ENCODE data around the gene TBC1D22A.

The TBC1D22A gene

DNA sequence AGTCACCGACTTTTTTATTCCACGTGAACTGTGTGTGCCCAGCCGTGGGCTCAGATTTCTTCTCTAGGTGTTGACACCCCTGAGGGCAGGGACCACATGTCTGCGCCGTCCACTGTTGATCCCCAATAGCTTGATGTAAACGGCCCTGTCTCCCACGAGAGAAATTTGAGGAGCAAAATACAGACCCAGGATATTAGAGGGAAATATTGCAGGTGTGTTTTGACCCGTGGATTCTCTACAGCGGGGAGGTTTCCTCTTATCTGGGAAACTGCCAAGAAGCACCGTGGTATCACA, 437.5 kb downstream of the TBC1D22A start:
- no peak for DNase-seq (ENCODE audit: low read depth in 1 of 2, low spot score in 1 of 2)
- TF ChIP-seq JUND (IDR thresholded peaks at IDR 0.05; ENCODE audit: low read depth) = no peak
- in situ Hi-C loops (cut with HindIII; ENCODE audit: low pct_unique_long_range_greater_than_20kb, low sequenced_read_pairs) = no loop called here

DNA sequence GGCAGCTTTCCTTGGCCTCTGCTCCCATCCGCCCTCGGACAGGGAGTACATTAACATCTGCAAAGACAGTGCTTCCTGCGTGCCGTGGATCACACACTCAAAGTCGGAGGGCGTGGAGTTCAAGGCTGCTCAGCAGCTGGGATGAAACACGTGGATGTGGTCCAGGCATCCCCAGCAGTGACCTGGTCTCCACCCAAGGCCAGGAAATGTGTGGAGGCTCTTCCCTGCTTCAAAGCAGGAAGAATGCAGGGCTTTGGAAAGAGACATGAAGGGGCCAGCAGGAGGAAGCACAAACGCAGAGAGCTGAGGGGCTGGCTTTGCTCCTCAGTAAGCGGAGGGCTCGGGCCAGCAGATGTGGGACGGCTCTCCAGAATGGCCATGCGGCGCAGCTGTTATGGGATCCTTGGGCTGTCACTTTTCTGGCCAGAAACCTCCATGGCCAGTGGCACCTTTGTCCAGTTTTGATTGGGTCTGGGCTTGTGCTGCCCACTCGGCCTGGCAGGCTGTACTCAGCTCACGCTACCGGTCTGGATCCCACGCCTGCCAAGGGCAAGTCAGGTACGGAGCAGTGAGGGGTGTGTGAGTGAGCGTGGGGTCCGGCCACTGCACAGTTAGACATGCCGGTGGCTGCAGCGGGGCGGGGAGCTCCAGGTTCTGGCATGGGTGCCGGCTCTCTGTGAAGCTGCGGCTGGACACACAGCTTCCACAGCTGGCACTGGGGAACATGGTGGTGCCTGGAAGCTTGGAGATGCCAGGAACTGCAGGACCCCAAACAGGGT, 438.0 kb downstream of the TBC1D22A start:
- in situ Hi-C loops (cut with HindIII; ENCODE audit: low pct_unique_long_range_greater_than_20kb, low sequenced_read_pairs) = no loop called here
- DNase-seq (ENCODE audit: low read depth in 1 of 2, low spot score in 1 of 2) = no peak
- TF ChIP-seq JUND (IDR thresholded peaks at IDR 0.05; ENCODE audit: low read depth) = no peak

DNA sequence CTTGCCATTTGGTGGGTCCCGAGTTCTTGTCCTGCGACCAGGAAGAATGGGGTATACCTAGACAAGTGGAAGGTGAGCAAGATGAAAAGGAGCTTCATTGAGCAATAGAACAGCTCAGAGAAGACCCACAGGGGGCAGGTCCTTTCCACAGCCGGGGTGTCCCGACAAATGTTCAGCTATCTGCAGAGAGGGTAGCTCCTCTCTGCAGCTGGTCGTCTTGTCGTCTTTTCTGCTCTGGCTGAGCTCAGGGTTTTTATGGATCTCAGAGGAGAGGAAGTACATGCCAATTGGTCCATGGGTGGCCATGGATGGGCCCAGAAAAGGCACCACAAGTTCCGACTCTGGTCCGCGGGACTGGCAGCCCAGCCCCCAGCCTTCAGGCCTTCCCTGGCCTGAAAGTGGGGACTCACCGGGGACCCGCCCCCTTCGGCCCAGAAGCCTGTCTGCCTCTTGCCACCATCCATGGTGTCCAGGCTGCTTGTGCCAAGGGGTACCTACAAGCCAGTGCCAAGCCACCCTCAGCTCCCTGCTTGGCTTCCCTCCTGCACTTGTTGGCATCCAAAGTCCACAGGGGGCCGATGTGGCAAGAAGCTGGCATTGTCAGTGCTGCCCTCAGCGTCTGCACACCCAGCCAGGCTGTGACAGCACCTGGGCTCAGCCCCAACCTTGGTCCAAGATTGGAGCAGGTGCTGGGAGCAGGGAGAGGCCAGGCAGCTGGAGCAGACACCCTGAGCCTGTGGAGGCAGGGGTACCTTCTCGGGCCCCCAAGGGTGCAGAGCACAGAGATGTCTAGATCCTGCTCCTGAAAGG, 438.9 kb downstream of the TBC1D22A start:
- in situ Hi-C loops (cut with HindIII; ENCODE audit: low pct_unique_long_range_greater_than_20kb, low sequenced_read_pairs) = no loop called here
- no peak for DNase-seq (ENCODE audit: low read depth in 1 of 2, low spot score in 1 of 2)
- TF ChIP-seq JUND (IDR thresholded peaks at IDR 0.05; ENCODE audit: low read depth) = no peak

DNA sequence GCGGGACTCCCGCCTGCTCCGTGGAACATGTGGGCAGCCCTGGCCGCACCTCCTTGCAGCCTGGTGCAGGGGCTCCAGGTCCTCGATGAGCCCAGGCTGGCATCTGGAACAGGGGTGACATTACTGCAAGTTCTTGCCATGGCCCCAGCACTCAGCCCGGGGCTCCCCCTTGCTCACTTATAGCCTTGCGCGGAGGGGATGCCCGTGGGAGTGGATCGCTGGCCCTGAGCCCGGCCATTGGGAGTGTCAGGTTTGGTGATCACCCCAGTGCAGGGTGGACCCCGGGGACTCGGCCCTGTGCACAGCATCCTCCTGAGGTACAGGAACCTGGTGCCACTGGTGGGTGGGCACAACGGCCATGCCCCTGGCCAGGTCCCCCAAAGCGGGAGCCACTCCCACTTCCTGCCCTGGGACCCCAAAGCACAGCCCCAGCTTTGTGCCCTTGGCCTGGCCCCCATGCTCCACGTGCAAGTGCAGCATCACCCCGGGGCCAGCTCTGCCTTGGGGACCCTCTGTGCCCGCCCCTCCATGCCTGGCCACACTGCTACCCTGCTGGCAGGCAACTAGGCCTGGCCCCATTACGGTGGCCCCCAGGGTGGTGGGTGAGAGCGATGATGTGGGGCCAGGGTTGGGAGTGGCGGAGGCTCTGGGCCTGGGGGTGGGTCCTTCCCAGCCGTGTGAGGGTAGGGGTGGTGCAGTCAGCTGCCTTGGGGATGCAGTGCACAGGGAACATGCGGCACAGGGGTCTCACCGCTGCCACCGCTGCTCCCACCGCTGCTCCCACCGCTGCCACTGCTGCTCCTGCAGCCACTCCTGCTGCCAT, 439.8 kb downstream of the TBC1D22A start:
- no peak for DNase-seq (ENCODE audit: low read depth in 1 of 2, low spot score in 1 of 2)
- no peak for TF ChIP-seq JUND (IDR thresholded peaks at IDR 0.05; ENCODE audit: low read depth)
- in situ Hi-C loops (cut with HindIII; ENCODE audit: low pct_unique_long_range_greater_than_20kb, low sequenced_read_pairs) = no loop called here

DNA sequence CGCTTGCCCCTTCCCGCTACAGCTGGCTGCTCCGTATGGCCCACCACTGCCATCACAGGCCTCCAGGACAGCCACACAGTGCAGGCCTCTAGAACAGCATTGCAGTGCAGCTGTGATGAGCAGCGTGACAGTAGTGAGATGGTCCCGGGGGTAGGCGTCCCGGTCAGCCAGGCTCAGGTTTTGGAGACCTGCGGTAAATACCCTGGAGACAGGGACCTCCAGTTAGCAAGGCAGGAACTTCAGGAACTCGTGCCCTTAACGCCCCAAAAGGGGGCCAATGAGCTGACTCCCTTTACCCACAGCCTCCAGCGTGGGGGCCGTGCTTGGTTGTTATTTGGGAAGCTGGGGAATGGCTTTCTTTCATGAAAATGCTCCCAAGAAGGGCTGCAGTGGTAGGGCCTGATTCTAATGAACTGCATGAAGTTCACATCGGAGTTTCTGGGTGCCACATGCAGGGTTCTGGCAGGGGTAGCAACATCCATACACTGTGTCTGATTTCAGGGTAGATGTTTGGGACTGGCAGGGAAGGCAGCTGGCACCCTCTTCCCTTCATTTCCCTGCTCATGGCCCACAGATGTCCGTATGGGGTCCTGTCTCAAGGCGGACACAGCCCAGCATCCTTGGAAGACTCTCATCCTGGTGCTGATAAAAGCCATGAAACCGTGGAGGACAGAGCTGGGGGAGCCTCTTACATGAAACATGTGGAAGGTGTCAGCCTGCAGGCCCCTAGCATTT, 440.5 kb downstream of the TBC1D22A start:
- no peak for DNase-seq (ENCODE audit: low read depth in 1 of 2, low spot score in 1 of 2)
- in situ Hi-C loops (cut with HindIII; ENCODE audit: low pct_unique_long_range_greater_than_20kb, low sequenced_read_pairs) = no loop called here
- TF ChIP-seq JUND (IDR thresholded peaks at IDR 0.05; ENCODE audit: low read depth) = no peak

DNA sequence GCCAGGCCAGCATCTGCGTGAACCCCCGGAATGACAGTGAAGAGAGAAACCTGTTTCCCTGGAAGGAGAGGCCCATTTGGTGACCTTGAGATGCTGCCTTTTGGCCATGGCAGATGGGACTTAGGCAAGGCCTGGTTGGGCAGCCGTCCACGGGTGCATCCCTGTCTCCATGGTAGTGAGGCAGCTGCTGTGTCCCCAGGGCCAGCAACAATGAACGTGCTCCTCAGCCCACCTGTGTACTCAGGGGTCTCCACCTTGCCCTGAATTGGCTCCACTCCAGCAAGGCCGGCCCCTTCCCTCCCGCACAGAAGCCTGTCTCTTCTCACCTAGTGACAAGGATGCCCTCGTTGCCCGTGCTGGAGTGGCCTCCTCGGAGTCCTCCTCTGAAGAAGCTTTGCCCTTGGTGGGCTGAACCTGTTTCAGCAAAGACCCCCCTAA, 441.1 kb downstream of the TBC1D22A start:
- DNase-seq (ENCODE audit: low read depth in 1 of 2, low spot score in 1 of 2) = no peak
- TF ChIP-seq JUND (IDR thresholded peaks at IDR 0.05; ENCODE audit: low read depth) = no peak
- in situ Hi-C loops (cut with HindIII; ENCODE audit: low pct_unique_long_range_greater_than_20kb, low sequenced_read_pairs) = no loop called here

DNA sequence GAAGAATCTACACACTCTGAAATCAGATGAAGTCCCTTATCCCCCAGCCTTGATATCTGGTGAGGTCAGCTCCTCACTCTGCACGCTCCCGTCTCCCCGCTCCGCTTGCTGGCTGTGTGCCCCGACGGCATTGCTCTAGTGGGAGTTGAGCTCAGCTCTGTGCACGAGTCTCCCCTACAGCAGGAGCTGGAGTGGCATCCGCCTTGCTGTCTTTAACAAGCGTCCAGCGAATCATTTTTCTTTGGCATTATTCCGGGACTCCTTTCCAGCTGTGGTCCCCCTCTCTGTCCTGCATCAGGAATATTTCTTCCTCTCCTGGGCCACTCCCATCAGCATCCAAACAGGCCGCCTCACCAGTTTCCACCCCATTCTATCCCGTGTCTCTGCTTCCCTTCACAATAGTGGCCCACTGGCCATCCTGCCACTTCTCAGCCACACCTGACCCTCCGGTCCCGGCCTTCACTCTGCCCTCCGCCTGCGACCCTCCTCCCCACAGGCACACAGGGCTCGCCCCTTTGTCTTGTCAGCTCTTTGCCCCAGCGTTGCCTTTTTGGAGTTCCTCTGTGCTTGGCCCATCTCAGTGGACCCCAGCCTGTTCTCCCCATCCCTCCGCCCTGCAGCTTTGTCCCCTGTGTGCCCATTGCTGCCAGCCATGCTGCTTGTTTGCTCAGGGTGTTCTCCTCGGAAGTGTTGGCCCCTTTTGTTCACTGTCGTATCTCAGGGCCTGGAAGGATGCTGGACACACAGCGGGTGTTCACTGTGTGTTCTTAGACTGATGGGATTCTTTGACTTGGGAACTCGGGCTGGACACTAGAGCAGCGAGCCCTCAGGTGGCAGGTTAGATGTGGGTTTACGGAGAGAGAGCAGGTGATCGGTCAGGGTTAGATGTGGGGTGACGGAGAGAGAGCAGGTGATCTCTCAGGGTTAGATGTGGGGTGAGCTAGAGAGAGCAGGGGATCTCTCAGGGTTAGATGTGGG, 441.8 kb downstream of the TBC1D22A start:
- TF ChIP-seq JUND (IDR thresholded peaks at IDR 0.05; ENCODE audit: low read depth) = no peak

DNA sequence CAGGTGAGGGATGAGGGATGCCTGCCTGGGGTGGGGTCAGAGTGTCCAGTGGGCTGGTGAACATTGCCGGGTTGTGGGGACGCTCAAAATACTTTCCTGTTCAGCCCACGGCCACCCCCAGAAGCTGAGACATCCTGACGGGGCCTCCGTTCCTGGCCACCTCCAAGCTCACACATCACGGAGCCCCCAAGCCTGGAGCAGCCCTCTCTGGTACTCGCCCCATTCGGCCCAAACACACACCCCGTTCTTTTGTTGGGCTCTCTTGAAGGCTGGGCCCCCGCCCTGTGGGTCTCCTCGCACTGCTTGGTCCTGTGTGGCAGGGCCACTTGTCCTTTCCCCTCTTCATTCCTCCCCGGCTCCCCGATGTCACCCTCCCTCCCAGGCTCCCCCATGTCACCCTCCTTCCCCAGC, 442.6 kb downstream of the TBC1D22A start:
- TF ChIP-seq JUND (IDR thresholded peaks at IDR 0.05; ENCODE audit: low read depth) = no peak
- in situ Hi-C loops (cut with HindIII; ENCODE audit: low pct_unique_long_range_greater_than_20kb, low sequenced_read_pairs) = no loop called here
- no peak for DNase-seq (ENCODE audit: low read depth in 1 of 2, low spot score in 1 of 2)

More for the DNA sequence above, 441.8 kb downstream of the TBC1D22A start:
- no peak for DNase-seq (ENCODE audit: low read depth in 1 of 2, low spot score in 1 of 2)
- in situ Hi-C loops (cut with HindIII; ENCODE audit: low pct_unique_long_range_greater_than_20kb, low sequenced_read_pairs) = no loop called here

DNA sequence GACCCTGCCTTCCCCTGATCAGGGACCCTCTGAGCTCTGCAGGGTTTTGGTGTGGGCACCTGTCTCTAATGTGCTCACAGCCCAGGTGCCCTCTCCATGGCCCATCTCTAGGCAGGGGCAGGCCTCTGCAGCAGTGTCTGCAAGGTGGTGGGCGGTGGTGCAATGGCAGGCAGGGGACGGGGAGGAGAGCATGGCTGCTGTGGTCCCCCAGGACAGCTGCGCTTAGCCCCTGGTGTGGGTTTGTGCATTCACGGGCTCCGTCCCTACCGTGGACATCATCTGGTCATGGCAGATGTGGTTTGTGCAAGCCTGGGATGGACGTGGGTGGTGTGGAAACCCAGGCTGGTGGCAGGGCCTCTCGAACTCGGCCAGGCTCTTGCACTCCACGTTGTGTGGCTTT, 443.1 kb downstream of the TBC1D22A start:
- DNase-seq (ENCODE audit: low read depth in 1 of 2, low spot score in 1 of 2) = no peak
- TF ChIP-seq JUND (IDR thresholded peaks at IDR 0.05; ENCODE audit: low read depth) = no peak
- in situ Hi-C loops (cut with HindIII; ENCODE audit: low pct_unique_long_range_greater_than_20kb, low sequenced_read_pairs) = no loop called here

DNA sequence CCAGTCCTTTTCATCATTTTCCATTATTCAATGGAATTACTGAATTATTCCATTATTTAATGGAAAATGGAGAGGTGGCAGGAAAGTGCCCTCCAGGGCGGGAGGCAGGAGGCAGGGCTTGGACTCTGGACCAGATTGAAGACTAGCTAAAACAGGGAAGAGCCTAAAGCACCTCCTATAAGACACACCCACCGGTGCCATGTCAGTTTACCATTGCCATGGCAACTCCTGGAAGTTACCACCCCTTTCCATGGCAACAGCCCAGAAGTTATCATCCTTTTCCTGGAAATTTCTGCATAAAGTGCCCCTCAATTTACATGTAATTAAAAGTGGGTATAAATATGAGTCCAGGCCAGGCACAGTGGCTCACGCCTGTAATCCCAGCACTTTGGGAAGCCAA, 443.7 kb downstream of the TBC1D22A start:
- no peak for TF ChIP-seq JUND (IDR thresholded peaks at IDR 0.05; ENCODE audit: low read depth)
- in situ Hi-C loops (cut with HindIII; ENCODE audit: low pct_unique_long_range_greater_than_20kb, low sequenced_read_pairs) = no loop called here
- peak in 1 of 2 experiments; percentile 10 for DNase-seq (ENCODE audit: low read depth in 1 of 2, low spot score in 1 of 2)

DNA sequence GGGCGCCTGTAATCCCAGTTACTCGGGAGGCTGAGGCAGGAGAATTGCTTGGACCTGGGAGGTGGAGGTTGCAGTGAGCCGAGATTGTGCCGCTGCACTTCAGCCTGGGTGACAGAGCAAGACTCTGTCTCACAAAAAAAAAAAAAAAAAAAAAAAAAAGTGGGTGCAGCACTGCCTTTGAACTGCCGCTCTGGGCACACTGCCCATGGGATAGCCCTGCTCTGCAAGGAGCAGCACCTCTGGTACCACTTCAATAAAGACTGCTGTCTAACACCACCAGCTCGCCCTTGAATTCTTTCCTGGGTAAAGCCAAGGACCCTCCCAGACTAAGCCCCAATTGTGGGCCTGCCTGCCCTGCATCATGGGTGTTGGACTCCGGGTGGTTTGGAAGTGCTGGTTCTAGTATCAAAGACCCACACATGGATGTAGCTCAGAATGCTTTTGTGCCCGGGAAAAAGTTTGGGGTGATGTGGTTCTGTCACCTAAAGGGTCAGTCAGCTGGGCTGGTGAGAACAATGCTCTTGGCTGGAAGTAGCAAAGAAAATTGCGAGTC, 444.3 kb downstream of the TBC1D22A start:
- no peak for TF ChIP-seq JUND (IDR thresholded peaks at IDR 0.05; ENCODE audit: low read depth)
- no peak for DNase-seq (ENCODE audit: low read depth in 1 of 2, low spot score in 1 of 2)
- in situ Hi-C loops (cut with HindIII; ENCODE audit: low pct_unique_long_range_greater_than_20kb, low sequenced_read_pairs) = no loop called here

Measured in T47D (cell line).